ENCODE data around the gene SUPT4H1.

The SUPT4H1 gene

DNA sequence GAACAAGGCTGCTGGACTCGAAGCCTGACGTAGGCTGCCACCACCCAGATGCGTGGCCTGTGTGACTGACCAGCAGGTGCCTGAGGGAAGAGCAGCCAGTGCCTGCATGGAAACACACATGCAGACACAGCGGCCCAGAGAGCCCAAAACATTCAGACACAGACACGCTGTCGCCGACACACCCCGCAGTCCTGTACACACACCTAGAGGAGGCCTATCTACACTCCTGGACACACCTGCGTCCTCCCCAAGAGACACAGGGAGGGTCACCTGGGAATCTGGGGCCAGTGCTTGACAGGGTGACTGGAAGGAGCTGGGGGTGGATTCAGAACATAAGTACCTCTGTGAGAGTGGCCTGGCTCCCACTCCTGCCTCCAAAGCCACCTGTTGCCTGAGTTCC, 17.3 kb downstream of the SUPT4H1 start:
- DNase-seq (ENCODE audit: low spot score), result no peak
- in situ Hi-C loops (cut with MboI; ENCODE audit: low sequenced_read_pairs, unreplicated experiment), result no loop called here
- TF ChIP-seq, protein P1, sequence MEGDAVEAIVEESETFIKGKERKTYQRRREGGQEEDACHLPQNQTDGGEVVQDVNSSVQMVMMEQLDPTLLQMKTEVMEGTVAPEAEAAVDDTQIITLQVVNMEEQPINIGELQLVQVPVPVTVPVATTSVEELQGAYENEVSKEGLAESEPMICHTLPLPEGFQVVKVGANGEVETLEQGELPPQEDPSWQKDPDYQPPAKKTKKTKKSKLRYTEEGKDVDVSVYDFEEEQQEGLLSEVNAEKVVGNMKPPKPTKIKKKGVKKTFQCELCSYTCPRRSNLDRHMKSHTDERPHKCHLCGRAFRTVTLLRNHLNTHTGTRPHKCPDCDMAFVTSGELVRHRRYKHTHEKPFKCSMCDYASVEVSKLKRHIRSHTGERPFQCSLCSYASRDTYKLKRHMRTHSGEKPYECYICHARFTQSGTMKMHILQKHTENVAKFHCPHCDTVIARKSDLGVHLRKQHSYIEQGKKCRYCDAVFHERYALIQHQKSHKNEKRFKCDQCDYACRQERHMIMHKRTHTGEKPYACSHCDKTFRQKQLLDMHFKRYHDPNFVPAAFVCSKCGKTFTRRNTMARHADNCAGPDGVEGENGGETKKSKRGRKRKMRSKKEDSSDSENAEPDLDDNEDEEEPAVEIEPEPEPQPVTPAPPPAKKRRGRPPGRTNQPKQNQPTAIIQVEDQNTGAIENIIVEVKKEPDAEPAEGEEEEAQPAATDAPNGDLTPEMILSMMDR (IDR thresholded peaks at IDR 0.05; ENCODE audit: borderline replicate concordance, control extremely low read depth, extremely low read depth, insufficient read depth, missing control alignments), result no peak

DNA sequence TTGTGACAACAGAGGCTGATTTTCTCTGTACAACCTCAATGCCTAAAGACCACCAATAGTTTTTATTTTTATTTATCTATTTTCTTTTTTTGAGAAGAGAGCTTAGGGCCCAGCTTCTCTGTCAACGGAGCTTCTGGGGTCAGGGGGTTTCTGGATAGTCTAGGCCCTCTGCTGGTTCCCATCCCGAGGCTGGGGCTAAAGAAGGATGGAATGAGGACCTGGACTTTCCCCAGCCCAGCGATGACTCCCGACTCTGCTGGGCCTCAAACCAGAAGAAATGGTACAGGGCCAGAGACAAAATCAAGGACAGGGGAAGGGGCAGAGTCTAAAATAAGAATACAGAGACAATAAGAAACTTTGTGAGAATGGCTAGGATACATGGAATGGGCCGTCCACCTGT, 17.7 kb downstream of the SUPT4H1 start:
- no peak for DNase-seq (ENCODE audit: low spot score)
- in situ Hi-C loops (cut with MboI; ENCODE audit: low sequenced_read_pairs, unreplicated experiment), result no loop called here
- TF ChIP-seq, protein P1 (IDR thresholded peaks at IDR 0.05; ENCODE audit: borderline replicate concordance, control extremely low read depth, extremely low read depth, insufficient read depth, missing control alignments), result no peak

DNA sequence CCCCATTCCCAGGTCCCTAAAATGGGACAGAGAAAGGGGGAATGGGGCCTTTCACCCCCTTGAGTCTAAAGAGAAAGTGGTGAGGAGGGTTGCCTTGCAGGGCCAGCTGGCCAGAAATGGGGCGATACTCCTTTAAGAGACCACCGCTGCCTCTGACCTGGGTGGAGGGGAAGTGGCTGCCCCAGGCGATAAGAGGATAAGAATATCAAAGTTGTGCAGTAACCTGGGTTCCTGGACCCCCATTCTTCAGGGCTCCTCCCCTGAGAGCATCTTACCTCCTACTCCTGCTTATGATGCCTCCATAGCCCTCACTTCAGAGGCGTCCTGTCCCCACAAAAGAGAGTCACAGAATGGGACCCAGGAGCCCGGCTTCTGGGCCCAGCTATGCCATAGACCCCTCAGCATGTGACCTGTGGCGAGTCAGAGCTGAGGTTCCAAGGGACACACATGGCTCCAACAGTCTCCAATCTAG, 18.2 kb downstream of the SUPT4H1 start:
- no peak for DNase-seq (ENCODE audit: low spot score)
- in situ Hi-C loops (cut with MboI; ENCODE audit: low sequenced_read_pairs, unreplicated experiment), result no loop called here
- TF ChIP-seq, protein P1 (IDR thresholded peaks at IDR 0.05; ENCODE audit: borderline replicate concordance, control extremely low read depth, extremely low read depth, insufficient read depth, missing control alignments), result no peak

DNA sequence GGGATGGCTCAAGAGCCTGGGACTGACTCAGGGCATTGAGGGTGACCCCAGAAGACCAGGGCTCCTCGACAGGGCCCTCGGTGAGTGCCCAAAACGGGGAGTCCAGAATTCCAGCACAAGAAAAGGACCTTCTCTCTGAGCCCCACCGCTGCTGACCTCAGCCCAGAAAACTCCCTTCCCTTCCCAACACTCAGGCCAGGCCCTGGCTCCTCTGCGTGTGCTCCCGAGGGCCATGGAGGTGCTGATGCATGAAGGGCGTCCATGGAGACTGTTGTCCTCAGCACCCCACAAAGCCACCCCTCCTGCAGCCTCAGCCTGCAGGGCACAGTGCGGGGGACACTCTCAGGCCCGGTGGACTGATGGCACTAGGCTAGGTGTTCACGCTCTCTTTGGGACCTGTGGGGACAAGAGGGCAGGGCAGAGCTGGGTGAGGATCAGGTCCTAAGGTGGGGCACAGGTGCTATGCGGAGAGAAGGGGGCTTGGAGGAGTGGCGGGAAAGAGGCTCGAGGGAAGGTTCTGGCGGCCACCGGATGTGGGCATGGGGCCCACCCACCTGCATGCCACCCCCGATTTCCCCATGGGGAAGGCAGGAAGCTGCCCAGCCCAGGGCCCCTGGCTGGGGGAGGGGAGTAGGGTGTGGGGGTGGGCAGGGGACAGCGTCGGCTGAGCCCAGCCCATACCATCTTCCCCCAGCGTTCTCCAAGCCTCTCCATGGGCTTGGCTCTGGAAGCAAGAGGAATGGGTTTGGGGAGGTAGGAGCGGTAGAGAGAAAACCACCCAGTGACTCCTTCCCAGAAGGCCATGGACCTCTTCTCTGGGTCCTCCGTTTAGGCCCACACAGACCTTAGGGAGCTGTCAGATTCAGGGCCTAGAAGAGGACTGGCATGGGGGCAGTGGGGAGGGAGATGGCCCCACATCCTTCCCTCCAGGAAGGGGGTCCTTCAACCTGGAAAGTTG, 18.9 kb downstream of the SUPT4H1 start:
- in situ Hi-C loops (cut with MboI; ENCODE audit: low sequenced_read_pairs, unreplicated experiment), result no loop called here
- no peak for DNase-seq (ENCODE audit: low spot score)
- TF ChIP-seq, protein P1 (IDR thresholded peaks at IDR 0.05; ENCODE audit: borderline replicate concordance, control extremely low read depth, extremely low read depth, insufficient read depth, missing control alignments), result no peak

DNA sequence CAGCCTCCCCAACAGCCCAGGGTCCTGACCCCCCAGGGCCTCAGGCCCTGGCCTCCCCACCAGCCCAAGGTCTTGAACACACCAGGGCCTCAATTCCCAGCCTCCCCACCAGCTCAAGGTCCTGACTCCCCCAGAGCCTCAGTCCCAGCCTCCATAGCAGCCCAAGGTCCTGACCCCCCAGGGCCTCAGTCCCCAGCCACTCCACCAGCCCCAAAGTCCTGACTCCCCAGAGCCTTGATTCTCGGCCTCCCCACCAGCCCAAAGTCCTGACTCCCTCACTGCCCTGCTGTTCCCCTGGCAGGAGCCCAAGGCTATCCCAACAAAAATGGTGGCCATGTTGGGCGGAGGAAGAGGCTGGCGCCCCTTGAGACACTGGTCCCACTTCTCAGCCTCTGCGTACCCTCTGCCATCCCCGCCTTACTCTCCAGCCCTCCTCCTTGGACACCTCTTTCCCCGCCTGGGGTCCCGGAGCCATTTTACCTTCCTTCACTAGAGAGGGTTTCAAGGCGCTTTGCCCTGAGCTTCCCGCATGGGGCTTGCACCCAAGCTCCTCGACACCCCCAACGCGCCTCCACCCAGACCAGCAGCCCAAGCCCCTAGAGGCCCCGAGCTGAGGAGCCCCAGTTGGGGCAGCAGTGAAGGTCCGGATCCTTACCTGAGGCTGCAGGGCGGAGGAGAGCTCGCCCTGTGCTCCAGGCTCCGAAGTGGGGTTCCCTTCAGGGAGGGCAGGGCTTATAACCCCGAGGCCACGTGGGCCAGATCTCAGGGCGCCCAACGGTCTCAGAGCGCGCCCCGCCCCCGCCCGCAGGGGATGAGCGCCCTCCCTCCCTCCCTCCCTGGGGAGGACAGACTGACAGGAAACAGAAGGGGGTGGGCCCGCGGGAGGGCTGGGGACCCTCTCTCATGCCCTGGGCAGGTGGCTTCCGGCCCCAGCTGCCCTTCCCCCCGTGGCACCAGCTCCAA, 19.9 kb downstream of the SUPT4H1 start:
- in situ Hi-C loops (cut with MboI; ENCODE audit: low sequenced_read_pairs, unreplicated experiment), result no loop called here
- TF ChIP-seq, protein P1 (IDR thresholded peaks at IDR 0.05; ENCODE audit: borderline replicate concordance, control extremely low read depth, extremely low read depth, insufficient read depth, missing control alignments), result no peak
- peak; percentile 87 for DNase-seq (ENCODE audit: low spot score)
